GM19240 (cell line): Measurements from ENCODE around the gene KCNK3.
A peak's percentile ranks its signal among the peaks of the same experiment; 100 is the strongest.
"Not testable (repeated sequence)": the region's sequence is repeated elsewhere in the genome, so short reads cannot be mapped to it uniquely, and the experiment has no call there.

Source experiments
- DNase-seq: peaks from one replicate; pipeline ENCODE4 v3.0.0; 2011; ENCODE audit warnings: low spot score; ENCODE audit not compliant: insufficient read length

Gene KCNK3

DNA sequence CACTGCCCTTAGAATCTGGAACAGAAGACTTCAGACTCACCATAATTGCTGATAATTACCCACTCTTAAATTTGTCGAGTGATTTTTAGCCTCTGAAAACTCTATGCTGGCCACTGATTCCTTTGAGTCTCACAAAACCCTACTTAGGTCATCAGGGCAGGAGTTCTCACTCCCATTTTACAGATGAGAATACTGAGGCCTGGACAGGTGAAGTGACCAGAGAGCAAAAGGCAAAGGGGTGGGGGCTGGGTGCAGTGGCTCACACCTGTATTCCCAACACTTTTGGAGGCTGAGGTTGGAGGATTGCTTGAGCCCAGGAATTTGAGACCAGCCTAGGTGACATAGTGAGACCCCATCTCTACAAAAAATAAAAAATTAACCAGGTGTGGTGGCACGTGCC lies 36.8 kb downstream of the KCNK3 start:
- no peak for DNase-seq

DNA sequence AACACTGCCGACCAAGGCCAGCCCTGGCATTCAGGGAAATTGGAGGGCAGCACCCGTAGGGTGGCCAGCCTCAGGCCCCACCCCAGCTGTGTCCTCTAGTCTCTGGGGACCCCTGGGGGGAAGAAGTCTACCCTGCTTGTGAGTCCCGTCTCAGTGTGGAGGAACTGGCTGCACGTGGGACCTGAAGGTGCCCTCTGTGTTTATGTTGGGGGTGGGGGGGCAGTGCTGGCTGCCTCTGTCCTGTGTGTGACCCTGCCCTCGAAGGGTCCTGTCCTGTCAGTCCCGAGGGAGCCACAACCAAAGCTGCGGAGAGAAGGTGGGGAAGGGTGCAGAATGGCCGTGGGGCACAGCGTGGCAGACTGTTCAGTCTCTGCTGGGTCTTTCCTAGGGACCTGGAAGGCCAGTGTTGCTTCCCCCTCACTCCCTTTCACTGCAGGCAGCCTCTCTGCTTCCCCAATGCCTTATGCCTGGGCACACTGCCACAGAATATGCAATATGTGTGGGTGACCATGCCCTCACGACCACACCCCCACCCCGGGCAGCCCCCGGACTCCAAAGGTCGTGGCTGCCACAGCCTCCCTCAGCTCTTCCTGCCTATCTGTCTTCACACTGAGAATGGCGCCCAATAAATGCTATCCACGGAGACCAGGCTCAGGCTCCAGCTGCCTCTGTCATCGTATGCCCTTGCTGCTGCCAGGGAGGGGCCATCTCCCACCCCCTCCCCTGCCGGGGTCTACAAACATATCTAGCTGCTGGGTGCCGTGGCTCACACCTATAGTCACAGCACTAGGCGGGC lies 38.2 kb downstream of the KCNK3 start:
- no peak for DNase-seq

DNA sequence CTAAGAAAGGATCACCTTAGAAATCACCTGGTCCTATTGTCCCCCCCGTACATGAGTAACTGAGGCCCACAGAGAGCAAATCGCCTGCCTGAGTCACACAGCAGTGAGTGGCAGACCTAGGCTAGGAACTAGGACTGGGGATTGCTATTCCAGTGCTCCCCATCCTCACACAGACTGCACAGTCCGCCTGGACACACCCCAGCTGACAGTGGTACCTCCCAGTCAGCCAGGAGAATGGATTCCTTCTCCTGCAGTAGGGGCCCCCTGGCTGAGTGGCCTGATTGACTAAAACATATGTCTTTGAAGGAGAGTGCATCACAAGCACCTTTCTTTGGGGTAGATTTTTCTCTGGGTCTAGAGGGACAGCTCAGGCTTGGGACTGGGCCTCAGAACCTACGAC lies 39.2 kb downstream of the KCNK3 start:
- DNase-seq = no peak

DNA sequence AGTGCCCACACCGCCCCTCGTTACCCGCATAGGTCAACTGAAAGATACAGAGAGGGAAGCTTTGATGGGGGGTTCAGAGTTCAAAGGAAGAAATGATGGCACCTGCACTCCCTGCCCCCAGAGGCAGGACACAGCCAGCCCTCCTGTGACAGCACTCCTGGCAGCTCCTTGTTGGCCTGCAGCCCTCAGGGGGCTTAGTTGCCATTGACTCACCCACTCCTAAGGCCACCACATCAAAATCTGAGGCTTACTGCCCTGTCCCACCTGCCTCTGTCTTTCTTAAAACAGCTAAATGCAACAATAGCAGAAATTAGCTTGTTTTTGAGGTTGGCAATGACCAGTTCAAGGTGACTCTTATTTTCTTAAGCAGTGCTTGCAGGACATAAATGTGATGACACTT lies 39.9 kb downstream of the KCNK3 start:
- no peak for DNase-seq

DNA sequence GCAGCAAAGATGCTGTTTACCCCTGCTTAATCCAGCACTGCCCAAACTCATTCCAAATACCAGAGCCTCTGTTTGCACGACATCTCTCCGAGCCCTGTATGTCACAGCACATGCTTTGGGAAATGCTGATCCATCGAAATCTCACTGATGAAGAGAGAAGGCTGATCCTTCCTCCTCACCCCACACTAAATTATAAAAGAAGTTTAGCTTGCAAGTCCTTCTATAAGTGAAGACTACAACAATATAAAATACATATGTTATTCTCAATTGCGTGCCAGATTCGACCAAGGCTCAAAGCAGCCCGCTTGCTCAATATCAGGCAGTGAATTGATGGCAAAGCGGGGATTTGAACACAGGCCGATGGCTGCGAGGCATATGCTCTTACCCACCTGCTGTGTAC lies 40.9 kb downstream of the KCNK3 start:
- DNase-seq = no peak

DNA sequence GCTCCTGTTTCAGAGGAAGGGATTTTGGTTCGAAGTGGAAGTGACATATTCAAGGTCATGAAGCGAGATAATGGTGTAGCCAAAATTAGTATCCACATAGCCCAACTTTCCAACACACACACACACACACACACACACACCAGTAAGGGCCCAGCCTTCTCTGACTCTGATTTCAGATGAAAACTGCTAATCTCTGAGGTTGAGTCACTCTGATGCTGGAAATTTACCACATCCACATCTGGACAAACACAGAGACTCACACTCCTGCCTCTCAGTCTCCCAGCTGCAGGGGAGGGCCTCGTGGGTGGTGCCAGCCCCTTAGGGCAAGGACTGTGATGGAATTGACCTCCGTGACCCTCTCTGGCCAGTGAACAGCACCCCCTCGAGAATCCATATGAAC lies 42.6 kb downstream of the KCNK3 start:
- no peak for DNase-seq

DNA sequence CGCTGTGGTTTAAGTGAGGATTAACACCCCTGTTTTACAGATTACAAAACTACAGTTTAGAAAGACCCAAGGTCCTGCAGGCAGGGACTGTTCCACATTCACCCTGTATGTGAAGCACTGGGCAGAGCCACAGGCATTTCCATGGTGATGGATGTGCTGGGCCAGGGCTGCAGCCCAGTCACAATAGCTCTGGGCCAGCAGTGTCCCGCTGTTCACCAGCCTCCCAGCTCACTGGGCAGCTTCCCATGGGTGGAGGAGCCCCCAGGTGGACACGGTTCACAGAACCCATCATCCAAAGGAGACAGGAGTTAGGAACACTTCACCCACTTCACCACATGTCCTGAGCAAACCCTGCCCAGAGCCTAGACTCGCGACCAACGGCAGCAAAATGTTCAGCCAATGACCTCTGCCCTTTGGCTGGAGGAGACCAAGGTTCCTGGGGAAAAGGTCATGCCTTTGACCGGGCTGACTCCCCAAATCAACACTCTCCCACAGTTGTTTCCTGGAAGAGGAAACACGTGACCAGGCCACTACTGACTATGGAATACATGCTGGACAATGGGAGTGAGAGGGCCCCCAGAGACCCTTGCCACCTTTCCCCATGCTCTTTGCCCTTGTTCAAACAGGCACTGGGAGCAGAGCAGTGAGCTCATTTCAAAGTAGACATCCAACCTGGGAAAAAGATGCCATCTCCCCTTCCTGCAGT lies 43.5 kb downstream of the KCNK3 start:
- no peak for DNase-seq

DNA sequence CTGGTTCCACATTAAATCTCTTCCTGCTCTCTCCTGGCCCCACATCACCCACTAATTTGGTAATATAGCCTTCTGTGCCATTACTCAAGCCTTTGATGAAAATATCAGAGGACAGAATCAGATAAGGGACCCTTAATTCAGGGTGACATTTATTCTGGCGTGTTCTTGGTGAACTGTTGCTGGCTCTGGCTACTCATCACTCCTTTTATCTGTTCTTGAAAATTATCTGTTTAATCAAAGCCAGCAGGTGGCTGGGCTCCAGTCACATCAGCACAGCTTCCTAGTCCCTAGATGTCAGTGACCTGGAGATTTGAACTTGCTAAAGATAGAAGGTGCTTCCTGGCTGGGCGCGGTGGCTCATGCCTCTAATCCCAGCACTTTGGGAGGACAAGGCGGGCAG lies 44.7 kb downstream of the KCNK3 start:
- no peak for DNase-seq

DNA sequence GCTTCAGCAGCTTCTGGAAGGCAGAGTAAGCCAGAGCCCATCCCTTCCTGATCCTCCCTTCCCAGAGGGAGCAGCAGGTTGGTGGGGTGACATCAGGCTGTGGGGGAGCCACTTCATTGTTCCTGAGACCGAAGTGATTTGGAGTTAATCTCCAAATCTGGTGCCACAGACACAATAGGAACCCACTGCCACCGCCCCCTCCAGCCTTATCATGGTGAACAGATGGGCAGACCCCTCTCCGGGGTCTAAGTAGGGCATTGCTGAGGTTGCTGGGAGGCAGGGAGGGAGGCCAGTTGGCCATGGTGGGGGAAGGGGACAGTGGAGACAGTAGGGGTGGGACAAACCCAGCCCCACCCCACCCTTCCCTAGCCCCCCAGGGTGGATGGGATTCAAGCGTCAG lies 46.0 kb downstream of the KCNK3 start:
- no peak for DNase-seq

DNA sequence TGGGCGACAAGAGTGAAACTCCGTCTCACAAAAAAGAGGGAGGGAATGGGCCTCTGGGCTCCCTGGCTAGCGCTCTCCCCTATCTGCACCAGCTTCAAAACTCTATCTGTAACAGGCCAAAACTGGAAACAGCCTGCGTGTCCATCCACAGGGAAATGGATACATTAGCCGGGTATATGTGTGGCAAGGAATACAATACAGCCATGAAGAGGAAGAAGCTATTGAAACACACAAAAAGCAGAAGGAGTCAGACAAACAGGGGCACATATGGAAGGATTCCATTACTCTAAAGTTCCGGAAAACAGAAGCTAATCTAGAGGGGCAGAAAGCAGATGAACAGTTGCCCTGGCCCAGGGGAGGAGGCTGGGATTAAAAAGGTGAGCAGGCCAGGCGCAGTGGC lies 47.0 kb downstream of the KCNK3 start:
- DNase-seq = no peak

DNA sequence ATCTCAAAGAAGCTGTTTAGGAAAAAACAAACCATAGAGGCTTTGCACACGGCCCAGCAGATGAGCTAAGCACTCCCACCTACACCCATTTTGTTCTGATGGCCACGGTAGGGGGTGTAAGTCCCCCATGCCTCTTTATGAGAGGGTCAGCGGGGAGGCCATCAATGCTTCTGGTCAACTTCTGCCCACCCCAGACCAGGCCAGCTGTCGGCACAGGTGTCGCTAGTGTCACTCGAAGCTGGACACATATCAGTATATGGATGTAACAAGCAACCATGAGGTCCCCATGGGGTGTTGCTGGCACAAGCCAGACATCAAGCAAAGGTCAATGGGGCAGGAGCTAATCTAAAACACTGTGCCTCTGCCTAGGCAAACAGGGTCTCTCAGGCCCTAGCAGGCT lies 47.8 kb downstream of the KCNK3 start:
- no peak for DNase-seq

DNA sequence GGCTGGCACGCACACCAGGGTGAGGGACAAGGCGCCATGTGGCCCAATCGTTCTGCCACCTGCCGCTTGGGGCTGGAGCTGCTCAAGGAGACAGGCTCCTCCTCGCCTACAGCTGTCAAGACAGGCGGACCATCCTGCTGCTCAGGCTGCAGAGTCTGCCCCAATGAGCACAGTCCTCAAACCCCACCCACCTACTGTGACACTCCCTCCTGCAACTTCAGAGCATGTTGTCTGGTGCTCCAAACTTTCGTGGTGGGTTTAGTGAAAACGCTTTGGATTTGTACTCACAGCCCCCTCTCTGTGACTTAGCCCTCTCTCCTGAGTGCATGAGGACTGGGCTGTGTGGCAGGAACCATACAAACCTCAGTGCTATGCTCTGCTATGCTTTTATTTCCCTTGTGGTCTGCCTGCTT lies 48.4 kb downstream of the KCNK3 start:
- no peak for DNase-seq

DNA sequence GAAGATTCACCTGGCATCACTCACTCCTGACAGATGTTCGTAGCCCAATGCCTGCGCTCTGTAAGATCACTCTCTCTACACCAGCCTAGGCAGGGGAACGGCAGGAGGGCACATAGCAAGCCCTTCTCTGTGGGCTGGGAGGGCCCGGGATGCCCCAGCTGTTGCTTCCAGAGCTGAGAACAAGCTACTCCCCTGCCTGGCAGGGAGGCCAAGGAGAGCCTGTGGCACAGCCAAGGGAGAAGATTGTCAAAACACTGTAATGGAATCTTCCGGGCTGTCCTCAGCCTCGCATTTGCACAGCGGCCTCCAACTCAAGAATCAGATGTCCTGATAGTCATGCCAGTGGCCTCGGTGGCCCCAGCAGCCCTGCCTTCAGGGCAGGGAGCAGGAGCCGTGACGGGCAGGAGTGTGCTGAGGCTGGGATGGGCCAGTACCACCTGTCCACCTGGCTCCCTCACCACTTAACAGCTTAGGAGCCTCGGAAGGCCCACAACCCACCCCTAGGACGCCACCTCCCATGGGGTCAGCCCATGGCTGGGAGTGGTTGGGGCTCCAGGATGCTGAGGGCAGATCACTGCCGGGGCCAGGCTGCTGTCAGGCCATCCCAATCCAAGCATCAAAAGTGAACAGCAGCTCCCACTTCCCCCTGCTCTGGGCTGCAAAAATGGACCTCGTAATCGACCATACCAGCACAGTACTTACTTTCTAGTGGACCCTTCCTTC lies 49.7 kb downstream of the KCNK3 start:
- no peak for DNase-seq

DNA sequence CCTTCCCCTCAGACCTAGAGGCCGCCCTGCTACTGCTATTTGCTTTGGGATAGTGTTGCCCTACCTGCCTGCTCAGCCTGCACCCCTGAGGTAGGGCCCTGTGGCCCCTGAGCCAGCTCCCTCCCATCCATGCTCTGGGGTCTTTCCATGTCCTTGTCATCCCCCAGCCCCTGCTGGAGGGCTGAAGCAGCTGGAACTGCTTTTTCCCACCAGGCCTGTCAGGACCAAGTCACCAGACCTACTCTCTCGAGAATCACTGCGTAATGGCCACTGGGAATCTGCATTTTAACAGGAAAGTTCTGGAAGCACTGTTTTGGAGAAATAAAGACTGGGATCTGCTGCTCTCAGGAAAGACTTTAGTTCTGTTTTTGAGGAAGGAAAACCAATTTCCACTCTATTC lies 51.3 kb downstream of the KCNK3 start:
- no peak for DNase-seq

DNA sequence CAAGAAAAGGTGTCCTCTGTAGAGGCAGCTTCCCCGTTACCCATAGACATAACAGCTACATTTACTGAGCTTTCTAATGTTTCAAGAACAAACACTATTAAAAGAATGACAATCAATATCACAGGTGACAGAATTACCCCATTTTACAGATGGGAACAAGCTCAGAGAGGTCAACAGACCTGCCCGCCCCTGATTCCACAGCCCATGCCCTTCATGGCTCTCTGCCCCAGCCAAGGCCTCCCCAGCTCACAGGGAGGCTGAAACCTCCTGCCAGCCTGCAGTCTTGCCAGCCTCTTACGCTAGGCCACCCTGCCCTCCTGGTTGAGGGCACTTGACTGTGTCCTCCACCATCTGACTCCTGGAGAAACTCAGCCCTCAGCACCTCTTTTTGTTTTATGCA lies 52.4 kb downstream of the KCNK3 start:
- no peak for DNase-seq

DNA sequence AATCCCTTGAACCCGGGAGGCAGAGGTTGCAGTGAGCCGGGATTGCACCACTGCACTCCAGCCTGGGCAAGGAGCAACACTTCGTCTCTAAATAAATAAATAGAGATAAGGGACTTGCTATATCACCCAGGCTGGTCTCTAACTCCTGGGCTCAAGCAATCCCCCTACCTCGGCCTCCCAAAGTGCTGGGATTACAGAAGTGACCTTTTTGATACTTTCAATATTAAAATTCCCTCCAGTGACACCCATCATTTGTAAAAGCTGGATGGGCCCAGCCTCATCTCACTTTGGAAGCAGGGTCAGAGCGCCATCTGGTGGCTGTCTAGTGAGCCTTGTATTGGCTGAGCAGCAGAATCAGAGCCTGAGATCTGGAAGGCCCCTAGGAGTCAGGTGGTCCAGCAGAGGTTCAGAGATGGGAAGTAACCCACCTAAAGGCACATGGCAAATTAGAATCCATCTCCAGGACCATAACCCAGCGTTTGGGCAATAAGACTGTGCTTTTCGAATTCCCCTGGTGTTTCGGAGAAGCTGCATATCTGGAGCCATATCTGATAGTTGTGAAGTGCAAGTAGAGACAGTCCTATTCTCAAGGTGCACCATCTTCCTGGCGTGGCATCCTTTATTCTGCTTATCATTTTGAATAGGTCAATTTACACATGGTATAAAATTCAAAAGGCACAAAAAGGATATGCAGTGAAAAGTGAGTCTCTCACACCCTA lies 53.2 kb downstream of the KCNK3 start:
- DNase-seq = peak; percentile 83

DNA sequence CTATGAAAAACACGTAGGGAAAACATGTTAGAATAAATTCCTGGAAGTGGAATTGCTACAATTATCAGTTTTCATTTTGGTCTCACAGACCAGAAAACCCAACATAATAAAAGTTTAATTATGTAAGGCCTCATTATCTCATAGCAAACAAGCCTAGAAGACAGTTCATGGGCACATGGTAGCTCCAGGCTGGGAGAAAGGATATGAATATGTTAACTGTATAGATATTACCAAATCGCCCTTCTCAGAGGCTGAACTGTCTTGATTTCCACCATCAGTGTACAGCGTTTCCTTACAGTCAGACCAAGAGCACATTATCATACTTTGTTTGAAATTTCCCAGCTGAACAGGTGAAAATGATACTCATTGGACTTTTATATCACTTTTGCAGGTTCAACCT lies 54.4 kb downstream of the KCNK3 start:
- DNase-seq = no peak

DNA sequence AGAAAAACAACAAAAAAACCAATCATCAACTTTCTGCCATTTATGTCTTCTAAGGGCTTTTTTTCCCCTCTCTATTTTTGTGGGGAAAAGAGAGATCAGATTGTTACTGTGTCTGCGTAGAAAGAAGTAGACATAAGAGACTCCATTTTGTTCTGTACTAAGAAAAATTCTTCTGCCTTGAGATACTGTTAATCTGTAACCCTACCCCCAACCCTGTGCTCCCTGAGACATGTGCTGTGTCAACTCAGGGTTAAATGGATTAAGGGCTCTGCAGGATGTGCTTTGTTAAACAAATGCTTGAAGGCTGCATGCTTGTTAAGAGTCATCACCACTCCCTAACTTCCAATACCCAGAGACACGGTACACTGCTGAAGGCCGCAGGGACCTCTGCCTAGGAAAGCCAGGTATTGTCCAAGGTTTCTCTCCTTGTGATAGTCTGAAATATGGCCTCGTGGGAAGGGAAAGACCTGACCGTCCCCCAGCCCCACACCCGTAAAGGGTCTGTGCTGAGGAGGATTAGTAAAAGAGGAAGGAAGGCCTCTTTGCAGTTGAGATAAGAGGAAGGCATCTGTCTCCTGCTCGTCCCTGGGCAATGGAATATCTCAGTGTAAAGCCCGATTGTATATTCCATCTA lies 57.4 kb downstream of the KCNK3 start:
- not testable (repeated sequence) for DNase-seq

DNA sequence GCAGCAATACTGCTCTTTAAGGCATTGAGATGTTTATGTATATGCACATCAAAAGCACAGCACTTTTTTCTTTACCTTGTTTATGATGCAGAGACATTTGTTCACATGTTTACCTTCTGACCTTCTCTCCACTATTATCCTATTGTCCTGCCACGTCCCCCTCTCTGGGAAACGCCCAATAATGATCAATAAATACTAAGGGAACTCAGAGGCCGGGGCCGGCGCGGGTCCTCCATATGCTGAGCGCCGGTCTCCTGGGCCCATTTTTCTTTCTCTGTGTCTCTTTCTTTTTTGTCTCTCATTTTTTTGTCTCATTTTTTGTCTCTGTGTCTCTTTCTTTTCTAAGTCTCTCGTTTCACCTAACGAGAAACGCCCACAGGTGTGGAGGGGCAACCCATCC lies 57.9 kb downstream of the KCNK3 start:
- not testable (repeated sequence) for DNase-seq

DNA sequence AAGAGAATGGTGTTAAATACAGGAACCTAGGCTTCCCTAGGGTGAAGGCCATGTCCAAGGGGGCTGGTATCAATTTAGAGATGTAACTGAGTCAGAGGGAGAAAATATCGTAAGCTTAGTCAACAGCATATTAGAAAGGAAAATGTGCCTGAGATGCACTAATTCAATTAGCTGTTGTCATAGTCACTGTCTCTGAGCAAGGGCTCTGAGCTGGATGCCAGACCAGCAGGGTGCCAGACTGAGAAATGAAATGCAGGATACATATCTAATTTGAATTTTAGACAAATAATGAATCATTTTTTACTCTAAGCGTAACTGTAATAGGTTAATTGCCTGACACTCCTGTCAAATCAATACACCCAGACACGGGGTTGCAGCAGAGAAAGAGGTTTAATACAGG lies 60.1 kb downstream of the KCNK3 start:
- DNase-seq = no peak

DNA sequence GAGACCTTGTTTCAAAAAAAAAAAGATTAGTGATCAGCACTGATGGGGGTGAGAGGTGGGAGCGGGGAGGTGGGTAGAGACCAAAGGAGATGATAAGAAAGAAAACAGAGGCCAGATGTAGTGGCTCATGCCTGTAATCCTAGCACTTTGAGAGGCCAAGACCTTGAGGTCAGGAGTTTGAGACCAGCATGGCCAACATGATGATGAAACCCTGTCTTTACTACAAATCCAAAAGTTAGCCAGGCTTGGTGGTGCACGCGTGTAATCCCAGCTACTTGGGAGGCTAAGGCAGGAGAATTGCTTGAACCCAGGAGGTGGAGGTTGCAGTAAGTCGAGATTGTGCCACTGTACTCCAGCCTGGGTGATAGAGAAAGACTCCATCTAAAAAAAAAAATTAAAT lies 62.0 kb downstream of the KCNK3 start:
- DNase-seq = no peak
